B cell (primary cell): Measurements from ENCODE around the gene SENP8. TPM values are rescaled to one million over a fixed set of nuclear protein-coding genes. Genes with fewer than 3 reads are reported as not detected.

ENCODE experiments used
- ATAC-seq: fragments of 200-7000 bp; cut with Tn5 transposase; one replicate; pipeline ENCODE4 v1.10.0; 2021; ENCODE audit warnings: low read depth, mild to moderate bottlenecking, moderate number of reproducible peaks, moderate library complexity
- CTCF ChIA-PET: fragments of 350-600 bp; sonication (Branson Sonifier 250); formaldehyde crosslinking; loops from one replicate; lab custom pipeline; 2021; ENCODE audit warnings: antibody characterized with exemption, inconsistent platforms; lab: Charles Lee
- POLR2A ChIA-PET: fragments of 350-600 bp; sonication (Branson Sonifier 250); formaldehyde crosslinking; loops from one replicate; lab custom pipeline; 2021; ENCODE audit warnings: antibody characterized with exemption; lab: Charles Lee
- DNase-seq: peaks from one replicate; pipeline ENCODE4 v3.0.0; 2013
- H2AFZ ChIP-seq: 2 replicates; pipeline ENCODE4 v1.6.1; 2012; ENCODE audit warnings: mild to moderate bottlenecking, low read depth, low read length; ENCODE audit not compliant: insufficient read depth, poor library complexity, severe bottlenecking
- H3K27ac ChIP-seq, 2 donors: 1 replicate in 1 of 2; 2 replicates in 1 of 2; pipeline ENCODE4 v1.5.1; 2012 to 2013; ENCODE audit warnings: low read length in 2 of 2, mild to moderate bottlenecking in 2 of 2, moderate library complexity in 1 of 2
- H3K27me3 ChIP-seq, 4 experiments: fragments of 200-600 bp in 1 of 4; sonication (generic) in 1 of 4; replicated peaks in 1 of 4; 1 replicate in 2 of 4; 2 replicates in 2 of 4; pipeline versions ENCODE4 v1.6.1 to v1.7.0; 2013 to 2016; ENCODE audit warnings: low read length in 3 of 4, mild to moderate bottlenecking in 2 of 4, mixed read lengths in 1 of 4, moderate library complexity in 1 of 4; ENCODE audit not compliant: insufficient read depth in 4 of 4, control insufficient read depth in 3 of 4; ENCODE audit errors: control extremely low read depth in 1 of 4
- H3K36me3 ChIP-seq, 2 experiments: replicated peaks in 1 of 2; 1 replicate in 1 of 2; 2 replicates in 1 of 2; pipeline versions ENCODE4 v1.6.1 to v1.7.1; 2013; ENCODE audit warnings: low read length in 1 of 2; ENCODE audit not compliant: insufficient read depth in 2 of 2, control insufficient read depth in 1 of 2; ENCODE audit errors: control extremely low read depth in 1 of 2, extremely low read depth in 1 of 2
- H3K4me1 ChIP-seq, 2 donors: fragments of 200-600 bp in 1 of 2; sonication (generic) in 1 of 2; 1 replicate in 1 of 2; 2 replicates in 1 of 2; pipeline versions ENCODE4 v1.5.1 to v1.6.1; 2013 to 2017; ENCODE audit warnings: low read length in 2 of 2; ENCODE audit not compliant: control insufficient read depth in 2 of 2, insufficient read depth in 2 of 2
- H3K4me2 ChIP-seq: replicated peaks from 2 replicates; pipeline ENCODE3; 2012; ENCODE audit warnings: mild to moderate bottlenecking, low read depth, low read length; ENCODE audit not compliant: poor library complexity, severe bottlenecking
- H3K4me3 ChIP-seq, 5 experiments: fragments of 200-600 bp in 1 of 5; sonication (generic) in 1 of 5; 1 replicate in 3 of 5; 2 replicates in 2 of 5; pipeline versions ENCODE4 v1.5.1 to v1.7.0; 2011 to 2016; ENCODE audit warnings: low read length in 4 of 5, mild to moderate bottlenecking in 4 of 5, low read depth in 2 of 5, control low read depth in 1 of 5, moderate library complexity in 1 of 5; ENCODE audit not compliant: insufficient read depth in 1 of 5; ENCODE audit errors: control extremely low read depth in 1 of 5, extremely low read depth in 1 of 5
- H3K79me2 ChIP-seq: fragments of 200-600 bp; sonication (generic); one replicate; pipeline ENCODE4 v1.6.0; 2016; ENCODE audit warnings: low read length; ENCODE audit not compliant: control insufficient read depth, insufficient read depth
- H3K9ac ChIP-seq: fragments of 200-600 bp; sonication (generic); 2 replicates; pipeline ENCODE4 v1.6.1; 2017; ENCODE audit warnings: mild to moderate bottlenecking, low read length, moderate library complexity
- H3K9me3 ChIP-seq, 3 donors: one replicate each; pipeline versions ENCODE4 v1.6.1 to v1.7.1; 2013; ENCODE audit warnings: low read length in 2 of 3; ENCODE audit not compliant: control insufficient read depth in 2 of 3, insufficient read depth in 1 of 3; ENCODE audit errors: control extremely low read depth in 1 of 3
- H4K20me1 ChIP-seq: 2 replicates; pipeline ENCODE4 v1.6.0; 2012; ENCODE audit warnings: mild to moderate bottlenecking, low read length; ENCODE audit not compliant: insufficient read depth, control insufficient read depth, poor library complexity, severe bottlenecking
- H3K27ac Mint-ChIP-seq: one replicate; pipeline ENCODE4 v1.8.0; 2021; ENCODE audit warnings: mixed read lengths
- H3K27me3 Mint-ChIP-seq: one replicate; pipeline ENCODE4 v1.8.0; 2021; ENCODE audit warnings: mixed read lengths
- H3K4me1 Mint-ChIP-seq: one replicate; pipeline ENCODE4 v1.8.0; 2021; ENCODE audit warnings: mixed read lengths
- H3K4me3 Mint-ChIP-seq: one replicate; pipeline ENCODE4 v1.8.0; 2021; ENCODE audit warnings: mixed read lengths
- H3K9me3 Mint-ChIP-seq: one replicate; pipeline ENCODE4 v1.8.0; 2022; ENCODE audit warnings: mixed read lengths; ENCODE audit not compliant: insufficient read depth
- EZH2 ChIP-seq: IDR thresholded peaks from 2 replicates; pipeline ENCODE4 v1.6.1; 2012; ENCODE audit warnings: borderline replicate concordance, low read depth, mild to moderate bottlenecking, moderate library complexity, low read length; ENCODE audit not compliant: insufficient read depth, poor library complexity, severe bottlenecking
- WGBS: methylation state at CpG from one replicate; pipeline ENCODE4 v1.1.5; 2013; ENCODE audit warnings: missing lambda C conversion rate; ENCODE audit not compliant: insufficient coverage; 5-methylcytosine and 5-hydroxymethylcytosine counted together
- intact Hi-C: fragments of 100-400 bp; cut with micrococcal nuclease; formaldehyde crosslinking; loops from one replicate; pipeline ENCODE4 v1.10.0; 2022
- polyA plus RNA-seq: library from polyadenylated mRNA; depleted of rRNA; stranded (reverse); fragments of >200 nt; gene quantifications from 2 replicates; pipeline ENCODE4 v1.2.3, GENCODE V29; 2012
- total RNA-seq, 2 donors: library from RNA; stranded (reverse); fragments of 120-200 nt in 1 of 2; gene quantifications; 1 replicate in 1 of 2; 2 replicates in 1 of 2; pipeline versions ENCODE4 v1.2.3 to v1.2.4, GENCODE V29; 2013 to 2022
- TF ChIP-seq, protein P1 (sequence below): fragments of 200-600 bp; IDR thresholded peaks from one replicate; pipeline ENCODE4 v1.8.0; 2022; ENCODE audit warnings: antibody characterized with exemption, mild to moderate bottlenecking

The SENP8 gene
- total and polyA plus RNA-seq, 2 donors (not counting 1 experiment from before 2014, with no cell fraction given) = 0.62 to 0.69 TPM

DNA sequence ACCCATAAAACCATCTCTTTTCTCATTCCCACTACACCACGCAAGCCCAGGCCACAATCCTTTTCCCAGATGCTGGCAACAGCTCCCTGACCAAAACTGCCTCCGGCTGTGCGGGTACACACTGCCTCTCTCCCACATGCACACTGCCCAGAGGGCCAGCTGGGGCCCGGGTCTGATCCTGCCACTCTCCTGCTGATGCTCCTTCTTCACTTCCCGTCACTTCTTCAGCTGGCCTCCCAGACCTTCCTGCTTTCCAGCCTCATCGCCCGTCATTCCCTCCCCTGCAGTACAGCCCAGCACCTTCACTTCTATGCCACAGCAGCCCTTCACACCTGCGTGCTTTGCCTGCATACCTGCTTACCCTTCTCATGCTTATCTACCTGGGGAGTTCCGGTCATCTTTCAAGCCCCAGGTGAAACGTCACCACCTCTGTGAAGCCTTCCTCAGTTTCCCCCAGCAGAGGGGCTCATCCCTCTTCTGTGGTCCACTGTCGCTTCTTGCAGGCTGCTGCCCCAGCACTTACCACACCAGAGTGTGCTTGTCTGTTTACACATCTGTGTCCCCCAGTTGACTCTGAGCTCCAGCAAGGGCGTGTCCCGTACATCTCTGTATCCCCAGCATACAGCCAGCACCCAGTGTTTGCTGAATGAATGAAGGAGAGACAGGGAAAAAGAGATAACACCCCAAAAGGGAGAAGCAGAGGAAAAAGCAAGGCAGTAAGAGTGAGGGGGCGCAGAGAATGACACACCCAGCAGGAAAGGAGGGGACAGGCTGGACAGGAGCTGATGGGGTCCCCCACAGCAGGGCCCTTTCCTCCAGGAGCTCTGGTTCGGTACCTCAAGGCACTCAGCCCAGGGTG is 57.2 kb downstream of the SENP8 start:
- Histone ChIP-seq H3K9me3 (no peaks in the 10 kb centered on the region), H3K79me2 (no peaks in the 10 kb centered on the region), H4K20me1 (no peaks in the 10 kb centered on the region), H3K4me3 (no peak overlapping the region), H3K4me1 (no peaks in the 10 kb centered on the region), H3K36me3 (no peaks in the 10 kb centered on the region), H3K27me3 (peaks cover 0 to 5% (median 0%) of the 10 kb centered on the region in 4 experiments), H3K27ac (no peak overlapping the region), H3K4me2 (no peak overlapping the region), H3K9ac (no peak overlapping the region), H2AFZ (no peak overlapping the region)
- Mint-ChIP-seq H3K27me3 (peaks cover 27% of the 10 kb centered on the region), H3K9me3 (no peaks in the 10 kb centered on the region), H3K4me3 (no peak overlapping the region), H3K4me1 (no peaks in the 10 kb centered on the region), H3K27ac (no peak overlapping the region)
- 87% methylated on average over 13 of the region's 15 CpGs for WGBS
- TF ChIP-seq, protein P1, sequence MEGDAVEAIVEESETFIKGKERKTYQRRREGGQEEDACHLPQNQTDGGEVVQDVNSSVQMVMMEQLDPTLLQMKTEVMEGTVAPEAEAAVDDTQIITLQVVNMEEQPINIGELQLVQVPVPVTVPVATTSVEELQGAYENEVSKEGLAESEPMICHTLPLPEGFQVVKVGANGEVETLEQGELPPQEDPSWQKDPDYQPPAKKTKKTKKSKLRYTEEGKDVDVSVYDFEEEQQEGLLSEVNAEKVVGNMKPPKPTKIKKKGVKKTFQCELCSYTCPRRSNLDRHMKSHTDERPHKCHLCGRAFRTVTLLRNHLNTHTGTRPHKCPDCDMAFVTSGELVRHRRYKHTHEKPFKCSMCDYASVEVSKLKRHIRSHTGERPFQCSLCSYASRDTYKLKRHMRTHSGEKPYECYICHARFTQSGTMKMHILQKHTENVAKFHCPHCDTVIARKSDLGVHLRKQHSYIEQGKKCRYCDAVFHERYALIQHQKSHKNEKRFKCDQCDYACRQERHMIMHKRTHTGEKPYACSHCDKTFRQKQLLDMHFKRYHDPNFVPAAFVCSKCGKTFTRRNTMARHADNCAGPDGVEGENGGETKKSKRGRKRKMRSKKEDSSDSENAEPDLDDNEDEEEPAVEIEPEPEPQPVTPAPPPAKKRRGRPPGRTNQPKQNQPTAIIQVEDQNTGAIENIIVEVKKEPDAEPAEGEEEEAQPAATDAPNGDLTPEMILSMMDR = no peak
- TF ChIP-seq EZH2 = no peak
- intact Hi-C loops = no loop called here
- ATAC-seq (no peak), DNase-seq (no peak)
- CTCF ChIA-PET = interaction anchor here (0.6 kb wide), 1 partner anchor 344 kb away, joined by 3 read pairs; no protein-coding TSS in a partner anchor
- POLR2A ChIA-PET = no interaction called here

DNA sequence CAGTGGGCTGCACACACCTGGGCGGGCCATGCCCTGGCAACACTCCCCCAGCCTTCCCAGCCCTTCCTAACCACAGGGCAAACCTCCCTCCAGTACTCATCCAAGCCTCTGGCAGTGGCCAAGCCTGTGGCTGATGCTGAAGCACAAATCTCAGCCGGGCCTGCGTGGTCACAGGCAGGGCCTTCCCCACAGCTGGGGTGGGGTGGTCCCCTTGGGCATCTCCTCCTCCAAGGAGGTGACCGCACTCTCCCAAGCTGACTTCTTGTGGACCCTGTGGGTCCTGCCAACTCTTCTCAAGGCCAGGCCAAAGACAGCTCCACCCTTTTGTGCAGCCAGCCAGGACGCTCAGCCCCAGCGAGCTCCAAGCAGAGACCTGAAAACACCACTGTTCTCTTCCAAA is 58.0 kb downstream of the SENP8 start:
- no peak overlapping the region for H3K4me2 ChIP-seq
- H3K36me3 ChIP-seq = no peaks in the 10 kb centered on the region
- POLR2A ChIA-PET = no interaction called here
- H3K27me3 ChIP-seq = peaks cover 0 to 5% (median 0%) of the 10 kb centered on the region in 4 experiments
- no peaks in the 10 kb centered on the region for H4K20me1 ChIP-seq
- H3K9me3 ChIP-seq = no peaks in the 10 kb centered on the region
- intact Hi-C loops = no loop called here
- CTCF ChIA-PET = interaction anchor here (0.6 to 0.8 kb wide), 2 partner anchors 10 to 433 kb away, joined by 3 to 4 read pairs; no protein-coding TSS in a partner anchor
- H3K27ac Mint-ChIP-seq = no peak overlapping the region
- H3K4me3 Mint-ChIP-seq = no peak overlapping the region
- no peak for DNase-seq
- WGBS = 92% methylated on average over 6 of the region's 6 CpGs
- H2AFZ ChIP-seq = no peak overlapping the region
- H3K9ac ChIP-seq = no peak overlapping the region
- H3K27me3 Mint-ChIP-seq = peaks cover 32% of the 10 kb centered on the region
- H3K4me1 Mint-ChIP-seq = no peaks in the 10 kb centered on the region
- H3K4me1 ChIP-seq = no peaks in the 10 kb centered on the region
- no peak overlapping the region for H3K27ac ChIP-seq
- no peaks in the 10 kb centered on the region for H3K9me3 Mint-ChIP-seq
- ATAC-seq = no peak
- no peak for TF ChIP-seq EZH2
- TF ChIP-seq, protein P1 = no peak
- no peak overlapping the region for H3K4me3 ChIP-seq
- H3K79me2 ChIP-seq = no peaks in the 10 kb centered on the region
